NCI-H187 treated with DMSO at 0.1 percent for 48 hours (cell line): ENCODE measurements around the gene ADCK2.
"Not testable (repeated sequence)": the region's sequence is repeated elsewhere in the genome, so short reads cannot be mapped to it uniquely, and the experiment has no call there.

Source experiments
- DNase-seq: peaks from one replicate; lab custom pipeline; 2025; lab: John Stamatoyannopoulos, UW

The ADCK2 gene, protein sequence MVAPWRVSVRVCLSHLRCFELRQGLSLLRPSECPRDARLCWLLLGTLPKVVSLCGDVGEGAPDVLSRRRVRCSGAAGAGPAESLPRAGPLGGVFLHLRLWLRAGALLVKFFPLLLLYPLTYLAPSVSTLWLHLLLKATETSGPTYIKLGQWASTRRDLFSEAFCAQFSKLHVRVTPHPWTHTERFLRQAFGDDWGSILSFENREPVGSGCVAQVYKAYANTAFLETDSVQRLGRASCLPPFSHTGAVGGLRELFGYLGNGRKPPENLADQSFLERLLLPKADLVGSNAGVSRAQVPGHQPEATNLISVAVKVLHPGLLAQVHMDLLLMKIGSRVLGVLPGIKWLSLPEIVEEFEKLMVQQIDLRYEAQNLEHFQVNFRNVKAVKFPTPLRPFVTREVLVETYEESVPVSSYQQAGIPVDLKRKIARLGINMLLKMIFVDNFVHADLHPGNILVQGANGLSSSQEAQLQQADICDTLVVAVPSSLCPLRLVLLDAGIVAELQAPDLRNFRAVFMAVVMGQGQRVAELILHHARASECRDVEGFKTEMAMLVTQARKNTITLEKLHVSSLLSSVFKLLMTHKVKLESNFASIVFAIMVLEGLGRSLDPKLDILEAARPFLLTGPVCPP

DNA sequence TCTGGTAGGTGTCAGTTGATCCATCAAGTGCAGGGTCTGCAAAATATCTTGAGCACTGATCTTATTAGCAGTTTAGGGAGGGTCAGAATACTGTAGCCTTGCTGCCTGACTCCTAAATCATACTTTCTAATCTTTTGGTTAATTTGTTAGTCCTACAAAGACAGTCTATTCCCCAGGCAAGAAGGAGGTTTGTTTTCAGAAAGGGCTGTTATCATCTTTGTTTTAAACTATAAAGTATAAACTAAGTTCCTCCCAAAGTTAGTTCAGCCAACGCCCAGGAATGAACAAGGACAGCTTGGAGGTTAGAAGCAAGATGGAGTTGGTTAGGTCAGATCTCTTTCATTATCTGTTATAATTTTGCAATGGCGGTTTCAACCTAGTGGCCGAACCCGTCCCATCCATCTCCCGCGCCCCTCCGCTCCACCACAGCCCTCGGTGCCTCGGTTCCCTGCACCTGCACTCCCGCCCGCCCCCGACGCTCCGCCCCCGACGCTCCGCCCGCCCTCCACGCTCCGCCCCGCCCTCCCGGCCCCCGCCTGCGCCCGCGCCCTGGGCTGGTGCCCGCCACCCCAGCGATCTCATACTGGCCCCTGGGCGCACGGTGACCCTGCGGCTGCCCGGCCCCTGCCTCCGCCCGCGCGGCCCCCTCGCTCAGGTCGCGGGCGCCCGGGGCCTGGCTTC is at the start of gene ADCK2:
Gene ADCK2 (plus strand): TSS at position 564 of the 681 bp plus-strand sequence. CDS start 386 bp downstream, outside the sequence.
- DNase-seq, result no peak

DNA sequence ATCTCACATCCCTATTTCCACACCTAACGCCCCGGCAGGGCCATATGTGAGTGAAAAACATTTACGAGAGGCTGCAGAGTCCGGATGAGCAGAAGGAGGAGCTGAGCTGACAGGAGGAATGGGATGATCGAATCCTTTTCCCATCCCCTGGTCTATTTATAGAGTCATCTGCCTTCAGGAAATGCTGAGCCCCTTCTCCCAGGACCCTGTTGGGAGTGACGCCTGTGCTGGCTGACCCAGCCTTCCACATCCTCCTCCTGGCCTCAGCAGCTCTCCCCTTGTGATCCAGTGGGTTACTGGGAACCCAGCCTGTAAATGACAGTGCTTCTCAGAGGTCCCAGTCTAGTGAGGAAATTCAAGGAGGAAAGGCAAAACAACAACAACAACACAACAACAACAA is 48.8 kb upstream of the ADCK2 start:
- no peak for DNase-seq

DNA sequence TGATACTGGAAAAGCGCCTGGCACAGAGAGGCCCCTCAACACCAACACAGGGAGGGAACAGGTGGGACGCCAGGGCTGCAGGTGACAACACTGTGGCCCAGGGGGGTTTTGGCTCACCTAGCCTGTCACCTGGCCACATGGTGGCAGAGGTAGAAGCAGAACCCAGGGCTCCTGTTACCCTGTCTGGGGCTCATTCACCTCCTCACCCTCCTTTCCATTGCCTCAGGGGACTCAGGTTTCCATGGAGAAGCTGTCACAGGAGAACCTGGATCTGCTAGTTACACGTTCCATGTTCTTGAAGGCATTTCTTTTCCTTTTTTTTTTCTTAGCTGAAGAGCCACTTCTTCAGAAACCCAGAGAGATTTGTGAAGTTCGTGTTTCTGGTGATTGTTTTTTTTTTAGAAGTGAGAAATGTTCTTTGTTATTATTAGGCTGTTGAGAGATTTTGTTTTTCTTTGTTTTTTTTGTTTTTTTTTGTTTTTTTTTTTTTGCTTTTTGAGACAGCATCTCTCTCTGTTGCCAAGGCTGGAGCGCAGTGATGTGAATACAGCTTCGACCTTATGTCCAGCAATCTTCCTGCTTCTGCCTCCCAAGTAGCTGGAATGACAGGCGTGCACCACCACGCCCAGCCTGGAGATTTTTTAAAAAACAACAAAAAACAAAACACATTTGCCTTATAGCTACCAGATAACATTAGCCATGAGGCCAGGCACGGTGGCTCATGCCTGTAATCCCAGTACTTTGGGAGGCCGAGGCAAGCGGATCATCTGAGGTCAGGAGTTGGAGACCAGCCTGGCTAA is 48.2 kb upstream of the ADCK2 start:
- no peak for DNase-seq

DNA sequence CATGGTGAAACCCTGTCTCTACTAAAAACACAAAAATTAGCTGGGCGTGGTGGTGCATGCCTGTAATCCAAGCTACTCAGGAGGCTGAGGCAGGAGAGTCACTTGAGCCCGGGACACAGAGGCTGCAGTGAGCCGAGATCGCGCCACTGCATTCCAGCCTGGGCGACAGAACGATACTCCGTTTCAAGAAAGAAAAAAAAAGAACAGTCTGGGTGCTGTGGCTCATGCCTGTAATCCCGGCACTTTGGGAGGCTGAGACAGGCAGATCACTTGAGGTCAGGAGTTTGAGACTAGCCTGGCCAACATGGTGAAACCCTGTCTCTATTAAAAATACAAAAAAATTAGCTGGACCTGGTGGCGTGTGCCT is 47.6 kb upstream of the ADCK2 start:
- DNase-seq, result not testable (repeated sequence)

DNA sequence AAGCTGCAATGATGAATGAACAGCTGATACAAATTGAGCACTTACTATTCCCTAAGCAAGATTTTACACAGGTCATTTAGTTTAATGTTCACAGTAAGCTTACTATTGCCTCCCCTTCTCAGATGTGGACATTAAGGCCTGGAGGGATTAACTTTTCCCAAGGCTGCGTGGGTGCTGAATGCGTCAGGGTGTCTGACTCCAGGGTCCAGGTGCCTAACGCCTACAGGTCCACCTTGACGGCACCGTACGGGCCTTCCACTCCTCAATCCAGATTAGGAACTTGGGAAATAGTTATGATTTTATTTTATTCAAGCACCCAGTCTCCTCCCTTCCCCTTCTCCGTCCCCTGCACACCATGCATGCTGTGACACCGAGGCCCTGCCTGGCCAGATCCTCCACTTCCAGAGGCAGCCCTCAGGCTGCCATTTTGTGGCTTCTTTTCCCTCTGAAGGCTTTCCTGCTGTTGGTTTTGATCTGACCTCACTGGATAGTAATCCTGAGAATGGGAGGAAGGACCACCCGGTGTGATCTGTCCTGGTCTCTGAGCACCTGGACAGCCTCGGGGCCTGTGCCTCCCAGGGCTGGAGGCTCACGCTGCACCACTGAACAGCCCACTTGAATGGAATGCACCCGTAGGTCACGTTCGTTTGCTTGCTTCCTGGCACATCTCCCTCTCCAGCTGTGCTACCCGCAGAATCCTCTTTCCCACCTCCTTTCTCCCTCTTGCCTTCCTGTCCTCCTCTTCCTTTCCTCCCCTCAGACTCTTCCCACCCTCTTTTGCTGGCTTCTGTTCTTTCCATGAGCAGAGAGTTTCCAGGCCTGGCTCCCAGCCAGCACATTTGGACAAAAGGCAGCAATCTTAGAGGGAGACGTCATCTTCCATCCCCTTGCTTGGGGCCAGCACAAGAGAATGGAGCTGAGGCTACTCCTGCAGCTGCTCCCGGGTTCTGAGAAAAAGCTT is 46.6 kb upstream of the ADCK2 start:
- DNase-seq, result no peak

DNA sequence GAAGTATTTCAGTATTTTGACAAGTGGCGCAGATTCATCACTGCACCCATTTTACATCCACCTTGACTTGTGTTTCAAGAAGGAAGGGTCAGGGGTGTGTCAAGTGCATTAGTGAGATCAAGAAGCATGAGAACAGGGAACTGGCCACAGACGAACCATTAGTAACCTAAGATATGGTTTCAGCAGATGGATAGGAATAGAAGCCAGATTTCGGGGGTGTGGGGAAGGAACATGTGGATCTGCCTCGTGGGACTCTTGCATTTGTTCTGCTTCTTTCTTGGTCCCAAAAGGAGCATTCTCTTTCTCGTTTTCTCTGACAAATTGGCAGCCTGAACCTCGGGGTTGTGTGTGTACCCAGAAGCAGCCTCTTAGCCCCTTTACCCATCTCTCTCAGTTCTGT is 41.7 kb upstream of the ADCK2 start:
- no peak for DNase-seq

DNA sequence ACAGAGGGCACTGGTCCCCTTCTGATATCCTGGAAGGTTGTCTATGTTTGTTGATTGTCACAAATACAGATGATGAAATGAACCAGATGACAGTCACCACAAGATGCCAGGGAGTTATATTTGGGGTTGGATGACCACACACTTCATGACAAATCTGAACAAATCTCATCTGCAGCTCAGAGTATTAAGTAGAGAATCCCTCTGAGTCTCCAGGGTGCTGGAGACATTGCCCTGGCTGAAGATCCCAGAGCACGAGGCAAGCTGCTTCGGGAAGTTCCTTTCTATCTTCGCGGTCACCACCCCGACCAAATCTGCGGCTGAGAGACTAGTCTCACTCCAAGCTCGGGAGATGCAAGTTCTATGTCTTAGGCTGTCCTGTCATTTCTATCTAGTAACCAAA is 41.1 kb upstream of the ADCK2 start:
- no peak for DNase-seq

DNA sequence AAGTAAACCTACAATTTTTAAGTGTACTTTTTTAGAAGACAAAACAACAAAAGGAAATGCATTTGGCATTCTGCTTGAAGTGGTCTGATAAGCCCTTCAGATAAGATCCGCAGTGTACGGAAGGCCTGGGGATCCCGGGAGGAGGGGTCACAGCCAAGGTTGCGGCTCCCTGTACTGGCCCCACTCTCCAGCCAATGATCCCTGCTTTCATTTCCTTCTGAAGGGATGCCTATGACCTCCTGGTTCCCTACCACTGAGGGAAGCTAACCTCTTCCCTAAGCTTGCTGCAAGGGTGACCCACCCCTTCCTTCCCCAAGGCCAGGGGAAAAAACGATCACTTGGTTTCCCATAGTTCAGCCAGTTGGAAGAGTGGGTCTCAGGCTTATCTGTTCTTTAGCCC is 37.4 kb upstream of the ADCK2 start:
- DNase-seq, result no peak

DNA sequence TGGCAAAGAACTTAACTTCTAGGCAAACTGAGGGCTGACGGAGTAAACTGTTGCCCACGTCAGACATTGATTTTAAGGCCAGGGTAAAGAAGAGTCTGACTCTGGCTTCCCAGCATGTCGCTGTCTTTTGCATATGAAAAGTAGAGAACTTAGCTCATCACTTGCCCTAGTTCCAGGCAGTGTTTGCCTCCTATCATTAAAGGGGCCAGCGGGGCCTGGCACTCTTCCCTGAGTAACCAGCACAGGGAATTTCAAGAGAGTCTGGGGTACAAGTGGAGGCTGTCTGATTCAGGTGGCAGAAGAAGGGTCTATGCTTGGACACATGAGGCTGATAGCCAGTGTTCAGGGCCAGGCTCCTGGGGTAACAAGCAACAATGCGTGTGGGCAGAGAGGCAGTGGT is 36.9 kb upstream of the ADCK2 start:
- DNase-seq, result no peak

DNA sequence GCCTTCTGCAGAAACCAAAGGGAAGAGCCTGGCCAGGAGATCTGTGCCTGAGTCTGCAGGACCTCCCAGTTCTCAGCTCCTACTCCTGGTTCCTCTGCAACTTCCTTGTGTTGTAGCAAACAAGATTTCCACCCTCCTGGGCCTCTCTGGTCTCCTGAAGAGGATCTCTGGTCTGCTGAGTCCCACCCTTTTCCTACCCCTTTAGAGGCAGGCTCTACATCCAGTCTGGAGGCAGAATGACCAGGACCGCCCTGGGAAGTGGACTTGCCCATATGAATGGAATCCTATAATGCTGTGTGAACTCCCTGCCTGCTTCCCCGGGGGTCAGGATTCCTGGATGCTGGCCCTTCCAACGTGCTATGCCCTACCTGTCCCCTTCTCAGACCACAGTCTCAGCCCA is 35.3 kb upstream of the ADCK2 start:
- DNase-seq, result no peak

DNA sequence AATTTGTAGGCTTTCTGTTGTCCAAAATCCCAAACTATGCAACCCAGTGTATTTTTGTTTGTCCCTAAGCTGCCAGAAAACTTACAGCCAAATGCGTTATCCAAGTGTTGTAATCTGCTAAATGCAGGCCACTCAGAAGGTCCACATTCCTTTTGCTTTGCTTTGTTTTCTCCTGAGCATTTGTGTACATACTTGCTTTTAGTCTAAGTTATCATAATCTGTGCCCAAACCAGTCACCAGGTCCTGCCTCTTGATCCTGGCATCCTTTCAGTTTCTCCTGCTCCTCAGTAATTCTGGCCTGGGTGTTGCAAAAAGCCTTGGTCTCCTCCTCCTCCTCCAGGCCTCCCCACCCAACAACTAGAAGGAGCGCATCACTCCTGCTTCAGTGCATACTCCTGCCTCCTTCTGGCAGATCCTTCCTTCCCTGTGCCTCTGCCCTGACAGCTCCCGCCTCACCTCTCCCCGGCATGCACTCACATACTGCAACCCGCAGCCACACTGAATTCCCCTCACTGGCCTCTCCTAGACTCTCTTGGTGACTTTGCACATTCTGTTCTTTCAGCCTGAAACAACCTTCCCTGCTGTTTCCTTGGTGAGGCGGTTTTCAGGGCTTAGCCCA is 34.5 kb upstream of the ADCK2 start:
- no peak for DNase-seq

DNA sequence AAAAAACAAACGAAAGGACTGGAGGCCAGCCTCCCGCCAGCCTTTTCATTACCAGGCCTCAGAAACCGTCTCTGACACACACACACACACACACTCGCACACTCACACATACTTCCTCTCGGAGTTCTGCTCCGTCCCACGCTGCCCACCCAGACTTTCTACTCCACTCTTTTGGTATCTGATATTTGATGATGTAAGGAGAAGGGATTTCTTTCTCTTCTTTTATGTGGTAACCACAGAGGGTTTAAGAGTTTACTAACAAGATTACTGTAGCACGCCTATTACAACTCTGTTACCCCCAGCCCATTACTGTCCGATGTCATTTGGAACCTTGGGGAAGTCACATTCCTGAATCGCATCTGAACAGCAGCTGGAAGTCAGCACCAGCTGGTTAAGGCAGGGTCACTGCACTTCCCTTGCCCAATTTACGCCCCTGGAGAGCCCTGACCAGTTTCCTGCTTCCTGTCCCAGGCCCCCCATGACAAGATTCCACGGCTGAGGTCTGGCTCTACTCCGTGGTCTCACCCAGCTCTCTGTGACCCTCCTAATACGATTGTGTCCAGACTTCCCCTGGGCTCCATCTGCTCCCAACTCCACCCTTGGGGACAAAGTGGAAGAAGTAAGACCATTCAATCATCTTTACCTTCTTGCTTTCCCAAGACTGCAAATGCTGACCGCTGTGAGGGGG is 33.2 kb upstream of the ADCK2 start:
- no peak for DNase-seq

DNA sequence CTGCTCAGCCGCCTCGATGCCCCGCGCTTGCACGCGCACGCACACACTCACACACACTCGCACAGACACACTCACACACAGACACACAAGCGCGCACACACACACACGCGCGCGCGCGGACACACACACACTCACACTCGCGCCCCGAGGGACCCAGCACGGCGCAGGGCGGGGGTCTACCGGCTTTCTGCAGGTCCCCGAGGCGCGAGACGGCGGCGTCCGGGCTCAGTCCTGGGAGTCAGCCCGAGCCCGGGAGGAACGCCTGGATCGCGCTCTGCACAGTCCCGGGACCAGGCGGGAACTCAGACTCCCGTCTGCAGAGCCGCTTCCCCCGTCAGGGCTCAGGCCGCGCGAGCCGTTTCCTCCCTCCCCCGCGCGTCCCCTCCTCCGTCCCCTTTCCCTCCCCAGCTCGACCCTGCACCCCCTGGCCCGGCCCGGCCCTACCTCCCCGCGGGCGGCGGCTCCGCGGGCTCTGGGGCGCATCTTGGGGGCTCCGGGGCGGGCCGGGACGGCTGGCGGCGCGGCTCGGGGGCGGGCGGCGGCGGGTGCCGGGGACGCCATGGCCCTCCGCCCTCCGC is 32.6 kb upstream of the ADCK2 start:
- no peak for DNase-seq

DNA sequence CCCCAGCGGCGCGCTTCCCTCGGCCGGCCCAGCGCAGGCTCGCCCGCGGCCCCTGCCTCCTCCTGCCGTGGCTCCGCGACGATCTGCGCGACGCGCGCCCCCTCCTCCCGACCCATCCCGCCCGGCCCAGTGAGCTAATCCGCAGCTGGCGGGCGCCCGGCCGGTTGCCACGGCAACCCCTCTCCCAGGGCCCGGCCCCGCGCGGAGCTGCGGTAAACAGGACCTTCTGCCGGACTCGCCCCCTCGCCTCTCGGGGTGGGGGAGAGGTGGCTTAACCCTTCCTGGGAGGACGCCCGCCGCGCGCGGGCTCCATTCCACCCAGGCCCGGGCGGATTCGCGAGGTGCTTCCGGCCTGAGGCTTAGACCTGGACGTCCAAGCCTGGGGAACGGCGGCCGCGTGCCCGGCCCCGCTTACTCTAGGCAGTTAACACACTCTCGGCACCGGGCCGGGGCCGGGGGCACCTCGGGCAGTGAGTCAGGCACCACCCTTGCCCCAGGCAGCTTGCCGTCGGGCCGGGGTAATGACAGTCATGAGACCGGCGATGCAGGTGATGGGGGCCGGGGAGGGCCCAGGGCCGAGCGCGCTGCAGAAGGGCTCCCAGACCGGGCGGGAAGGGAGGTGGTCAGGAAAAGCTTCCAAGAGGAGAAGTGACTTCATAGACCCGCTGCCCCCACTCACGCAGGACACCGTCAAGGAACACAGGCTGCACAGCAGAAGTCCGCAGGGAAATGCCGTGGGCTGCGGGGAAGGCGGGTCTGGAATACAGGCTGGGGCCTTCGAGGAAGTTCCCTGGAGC is 31.8 kb upstream of the ADCK2 start, which contains the start of gene DENND2A:
Gene DENND2A (minus strand): TSS at position 87 of the 797 bp plus-strand sequence. CDS start 38,416 bp downstream, outside the sequence.
- DNase-seq, result no peak

DNA sequence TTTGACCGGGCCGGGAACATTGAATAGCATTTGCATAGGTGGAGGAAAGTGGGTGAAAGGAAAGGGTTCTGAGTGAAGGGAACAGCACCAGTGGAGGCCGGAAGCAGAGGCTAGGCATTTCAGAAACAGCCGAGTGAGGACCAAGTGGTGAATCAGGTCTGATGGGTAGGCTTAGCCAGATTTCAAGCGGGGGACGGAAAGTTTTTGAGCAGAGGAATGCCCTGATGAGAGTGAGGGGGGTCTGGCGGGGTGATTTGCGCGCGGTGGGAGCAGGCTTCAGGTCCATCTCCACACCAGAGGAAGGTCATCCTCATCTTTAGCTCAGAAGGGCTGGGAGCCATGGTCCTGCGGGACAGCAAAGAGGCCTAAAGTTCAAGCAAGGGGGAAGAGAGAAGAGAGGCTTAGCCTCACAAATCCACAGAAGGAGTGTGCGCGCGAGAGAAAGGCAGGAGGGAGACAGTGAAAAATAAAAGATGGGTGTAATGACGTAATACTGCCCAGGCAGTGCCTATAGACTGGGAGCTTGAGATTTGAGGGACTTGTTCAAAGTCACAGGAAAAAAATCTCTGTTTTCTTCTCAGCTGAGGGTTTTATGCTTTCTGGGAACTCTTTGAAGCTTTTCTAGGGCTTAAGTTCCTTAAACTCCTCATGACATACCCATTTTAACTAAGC is 31.1 kb upstream of the ADCK2 start:
- no peak for DNase-seq

DNA sequence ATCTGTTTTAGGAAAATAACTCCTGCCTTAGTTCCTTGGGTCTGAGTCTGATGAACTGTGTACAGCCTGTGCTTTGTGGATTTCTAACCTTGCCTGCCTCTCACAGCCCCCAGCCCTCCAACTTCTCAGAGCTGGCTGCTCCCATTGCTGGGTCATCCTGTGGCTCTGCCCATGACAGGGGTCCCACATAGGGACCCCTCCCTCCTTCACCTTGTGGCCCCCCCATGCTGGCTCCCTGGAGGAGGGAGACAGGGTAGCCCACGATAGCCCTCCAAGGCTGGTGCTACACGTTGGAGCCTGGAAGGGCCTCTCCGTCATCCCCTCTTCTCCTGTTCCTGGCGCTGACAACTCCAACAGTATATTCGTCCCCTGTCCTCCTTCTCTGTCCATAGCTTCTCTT is 29.3 kb upstream of the ADCK2 start:
- DNase-seq, result no peak

DNA sequence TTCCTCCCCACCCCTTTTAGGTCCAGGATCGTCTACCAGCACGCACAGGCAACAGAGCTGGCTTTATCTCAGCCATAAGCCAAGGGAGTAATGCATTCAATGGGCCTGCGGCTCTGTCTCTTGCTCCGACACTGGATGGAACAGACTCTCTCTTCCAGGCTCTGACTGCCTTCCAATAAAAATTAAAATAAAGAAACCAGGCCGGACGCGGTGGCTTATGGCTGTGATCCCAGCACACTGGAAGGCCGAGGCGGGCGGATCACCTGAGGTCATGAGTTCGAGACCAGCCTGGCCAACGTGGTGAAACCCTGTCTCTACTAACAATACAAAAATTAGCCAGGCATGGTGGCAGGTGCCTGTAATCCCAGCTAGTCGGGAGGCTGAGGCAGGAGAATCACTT is 28.0 kb upstream of the ADCK2 start:
- not testable (repeated sequence) for DNase-seq
